ENCODE data around the gene ZNF385B.

The ZNF385B gene

GRCh38 chr2:179741317-179741716 is 120.1 kb downstream of the ZNF385B start:
- TF ChIP-seq ZNF423 (tag by site-specific recombination; IDR thresholded peaks at IDR 0.05), result no peak
- Histone ChIP-seq H3K9me3 (ENCODE audit: control insufficient read depth, insufficient read depth, low read depth, low read length) (no peaks in the 10 kb centered on the region), H3K27ac (ENCODE audit: extremely low read depth, low read depth, low read length) (no peak overlapping the region), H3K4me3 (ENCODE audit: low read depth, low read length) (no peak overlapping the region), H3K36me3 (ENCODE audit: control insufficient read depth in 2 of 2, insufficient read depth in 1 of 2, low read length in 2 of 2) (no peaks in the 10 kb centered on the region), H3K4me1 (ENCODE audit: control insufficient read depth, insufficient read depth, low read length) (no peaks in the 10 kb centered on the region)
- CTCF ChIA-PET, result interaction anchor here (1.3 kb wide), 1 partner anchor 319 kb away, joined by 5 read pairs; no protein-coding TSS in a partner anchor
- POLR2A ChIA-PET, result no interaction called here

GRCh38 chr2:179729966-179730365 is 131.4 kb downstream of the ZNF385B start:
- Histone ChIP-seq H3K36me3 (ENCODE audit: control insufficient read depth in 2 of 2, insufficient read depth in 1 of 2, low read length in 2 of 2) (no peaks in the 10 kb centered on the region), H3K9me3 (ENCODE audit: control insufficient read depth, insufficient read depth, low read depth, low read length) (no peaks in the 10 kb centered on the region), H3K4me3 (ENCODE audit: low read depth, low read length) (no peak overlapping the region), H3K4me1 (ENCODE audit: control insufficient read depth, insufficient read depth, low read length) (no peaks in the 10 kb centered on the region), H3K27ac (ENCODE audit: extremely low read depth, low read depth, low read length) (no peak overlapping the region)
- POLR2A ChIA-PET, result no interaction called here
- TF ChIP-seq TRIM28 (IDR thresholded peaks at IDR 0.05; ENCODE audit: borderline replicate concordance, low read length) (no peak), HOXC10 (CRISPR knock-in tag; IDR thresholded peaks at IDR 0.05) (no peak), ZNF341 (tag by site-specific recombination; IDR thresholded peaks at IDR 0.05; ENCODE audit: low read depth) (no peak), PRDM10 (tag by site-specific recombination; IDR thresholded peaks at IDR 0.05) (no peak), ZBTB44 (tag by site-specific recombination; IDR thresholded peaks at IDR 0.05) (no peak), ZNF645 (tag by site-specific recombination; IDR thresholded peaks at IDR 0.05) (no peak), ZSCAN23 (tag by site-specific recombination; IDR thresholded peaks at IDR 0.05) (no peak), ZNF112 (tag by site-specific recombination; IDR thresholded peaks at IDR 0.05) (no peak), ZNF10 (tag by site-specific recombination; IDR thresholded peaks at IDR 0.05) (no peak), ZNF140 (tag by site-specific recombination; IDR thresholded peaks at IDR 0.05) (no peak), ZNF624 (tag by site-specific recombination; IDR thresholded peaks at IDR 0.05) (no peak), ZBTB26 (tag by site-specific recombination; optimal IDR thresholded peaks at IDR 0.05) (no peak), ZNF747 (tag by site-specific recombination; IDR thresholded peaks at IDR 0.05) (no peak), ZSCAN5A (tag by site-specific recombination; IDR thresholded peaks at IDR 0.05) (no peak), ZNF571 (tag by site-specific recombination; IDR thresholded peaks at IDR 0.05) (no peak), WT1 (tag by site-specific recombination; IDR thresholded peaks at IDR 0.05) (no peak), ZFP3 (tag by site-specific recombination; IDR thresholded peaks at IDR 0.05; ENCODE audit: low read depth) (no peak), ZNF202 (tag by site-specific recombination; IDR thresholded peaks at IDR 0.05; ENCODE audit: borderline replicate concordance) (no peak), ZNF223 (tag by site-specific recombination; IDR thresholded peaks at IDR 0.05) (no peak)
- CTCF ChIA-PET, result no interaction called here
